ENCODE measurements around the gene FNBP1L.

FNBP1L gene

DNA sequence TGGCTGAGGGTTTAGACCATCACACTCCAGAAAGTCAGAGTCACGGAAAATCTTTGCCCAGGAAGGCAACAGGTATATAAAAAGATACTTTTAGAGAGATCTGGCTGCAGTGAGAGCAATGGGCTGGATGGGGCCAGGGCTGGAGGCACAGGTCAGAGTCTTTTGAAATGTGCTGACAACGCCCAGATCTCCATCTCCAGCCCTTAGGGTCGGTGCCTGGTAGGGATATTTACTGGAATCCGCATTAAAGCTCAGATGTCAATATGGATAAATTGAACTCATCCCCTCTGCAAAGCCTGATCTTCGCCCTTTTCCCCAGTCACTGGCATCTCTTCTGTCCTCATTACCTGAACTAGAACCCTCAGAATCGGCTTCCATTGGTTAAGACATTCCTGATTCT, 151.6 kb downstream of the FNBP1L start:
- no peaks in the 10 kb centered on the region for H3K9me3 ChIP-seq (ENCODE audit: low read length)
- H3K36me3 ChIP-seq (ENCODE audit: insufficient read depth, low read length) = no peaks in the 10 kb centered on the region
- no peaks in the 10 kb centered on the region for H3K4me1 ChIP-seq (ENCODE audit: insufficient read depth, low read length)
- no peaks in the 10 kb centered on the region for H3K27me3 ChIP-seq (ENCODE audit: insufficient read depth, low read length)
- no peak overlapping the region for H2AFZ ChIP-seq (ENCODE audit: low read depth, low read length)
- H3K4me3 ChIP-seq (ENCODE audit: low read length) = no peak overlapping the region

DNA sequence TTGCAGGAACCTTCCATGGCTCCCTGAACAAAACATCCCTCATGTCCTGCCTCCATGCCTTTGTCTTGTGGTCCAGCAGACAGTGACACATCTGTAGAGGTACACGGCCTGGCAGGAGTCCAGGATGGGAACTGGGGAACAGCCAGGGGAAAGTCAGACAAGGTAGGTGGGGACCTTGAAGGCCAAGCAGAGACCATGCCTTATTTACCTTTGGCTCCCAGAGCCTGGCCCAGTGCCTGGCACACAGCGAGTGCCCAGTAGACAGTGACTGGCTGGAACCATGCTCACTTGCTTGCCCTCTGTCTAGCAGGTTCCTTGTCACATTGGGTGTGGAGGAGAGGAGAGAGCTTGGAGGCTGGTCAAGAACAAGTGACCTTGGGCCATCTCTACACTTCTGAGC, 152.7 kb downstream of the FNBP1L start:
- H3K4me1 ChIP-seq (ENCODE audit: insufficient read depth, low read length) = no peaks in the 10 kb centered on the region
- no peak overlapping the region for H2AFZ ChIP-seq (ENCODE audit: low read depth, low read length)
- no peaks in the 10 kb centered on the region for H3K27me3 ChIP-seq (ENCODE audit: insufficient read depth, low read length)
- H3K9me3 ChIP-seq (ENCODE audit: low read length) = no peaks in the 10 kb centered on the region
- no peak overlapping the region for H3K4me3 ChIP-seq (ENCODE audit: low read length)
- no peaks in the 10 kb centered on the region for H3K36me3 ChIP-seq (ENCODE audit: insufficient read depth, low read length)

DNA sequence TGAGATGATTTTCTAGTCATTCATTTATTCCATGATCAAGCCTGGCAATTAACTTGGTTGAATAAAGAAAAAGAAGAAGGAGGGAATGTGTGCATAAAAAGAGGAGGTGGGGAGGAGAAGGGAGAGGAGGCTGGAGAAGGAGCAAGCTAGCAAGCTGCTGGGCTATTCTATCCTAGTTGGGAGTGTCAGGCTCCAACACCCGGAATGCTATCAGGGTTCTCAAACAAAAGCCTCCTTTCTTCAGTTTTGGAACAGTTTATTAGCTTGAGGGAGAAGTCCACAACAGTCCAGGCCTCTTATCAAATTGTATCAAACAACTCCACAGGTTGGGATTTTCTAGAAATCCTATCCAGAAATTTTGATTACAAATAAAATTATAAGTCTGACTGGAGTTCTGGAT, 153.8 kb downstream of the FNBP1L start:
- no peaks in the 10 kb centered on the region for H3K4me1 ChIP-seq (ENCODE audit: insufficient read depth, low read length)
- H3K36me3 ChIP-seq (ENCODE audit: insufficient read depth, low read length) = no peaks in the 10 kb centered on the region
- H3K9me3 ChIP-seq (ENCODE audit: low read length) = no peaks in the 10 kb centered on the region

DNA sequence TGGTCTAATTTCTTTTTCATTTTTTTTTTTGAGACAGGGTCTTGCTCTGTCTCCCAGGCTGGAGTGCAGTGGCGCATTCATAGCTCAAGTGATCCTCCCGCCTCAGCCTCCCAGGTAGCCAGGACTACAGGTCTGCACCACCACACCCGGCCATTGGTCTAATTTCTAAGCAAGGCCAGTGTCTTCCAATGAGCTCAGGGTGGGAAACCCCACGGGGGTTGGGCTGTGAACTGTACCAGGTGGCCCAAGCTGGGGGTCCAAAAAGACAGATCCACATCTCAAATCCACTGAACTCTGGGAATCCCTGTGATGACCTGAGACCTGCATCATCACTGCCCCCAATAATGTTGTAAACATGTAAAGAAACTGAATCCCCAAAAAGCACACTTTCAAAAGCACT, 154.2 kb downstream of the FNBP1L start:
- Histone ChIP-seq H3K27me3 (ENCODE audit: insufficient read depth, low read length) (no peaks in the 10 kb centered on the region), H3K9me3 (ENCODE audit: low read length) (no peaks in the 10 kb centered on the region), H3K36me3 (ENCODE audit: insufficient read depth, low read length) (no peaks in the 10 kb centered on the region), H3K4me3 (ENCODE audit: low read length) (no peak overlapping the region), H3K4me1 (ENCODE audit: insufficient read depth, low read length) (no peaks in the 10 kb centered on the region), H2AFZ (ENCODE audit: low read depth, low read length) (no peak overlapping the region)

More for the DNA sequence above, 153.8 kb downstream of the FNBP1L start:
- Histone ChIP-seq H3K27me3 (ENCODE audit: insufficient read depth, low read length) (no peaks in the 10 kb centered on the region), H3K4me3 (ENCODE audit: low read length) (no peak overlapping the region), H2AFZ (ENCODE audit: low read depth, low read length) (no peak overlapping the region)

DNA sequence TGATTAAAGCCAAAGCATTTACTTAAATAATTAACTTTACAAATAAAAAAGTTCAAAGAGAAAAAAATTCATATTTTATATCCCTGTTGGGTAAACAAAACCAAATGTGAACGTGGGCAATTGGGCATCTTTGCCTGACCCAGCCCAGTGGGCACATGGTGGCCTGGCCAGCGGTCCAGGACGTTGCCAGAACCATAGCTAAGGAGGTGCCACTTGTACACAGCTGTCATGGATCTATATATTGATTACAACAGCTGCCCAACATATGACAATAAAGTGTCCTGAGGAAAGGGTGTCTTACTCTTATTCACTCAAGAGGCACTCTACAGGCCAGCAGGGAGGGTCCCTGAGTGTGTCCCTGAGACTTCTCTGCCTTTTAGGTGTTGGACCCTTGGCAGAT, 155.2 kb downstream of the FNBP1L start:
- no peaks in the 10 kb centered on the region for H3K27me3 ChIP-seq (ENCODE audit: insufficient read depth, low read length)
- no peak overlapping the region for H3K4me3 ChIP-seq (ENCODE audit: low read length)
- no peaks in the 10 kb centered on the region for H3K9me3 ChIP-seq (ENCODE audit: low read length)
- no peaks in the 10 kb centered on the region for H3K36me3 ChIP-seq (ENCODE audit: insufficient read depth, low read length)
- H3K4me1 ChIP-seq (ENCODE audit: insufficient read depth, low read length) = no peaks in the 10 kb centered on the region
- H2AFZ ChIP-seq (ENCODE audit: low read depth, low read length) = no peak overlapping the region

DNA sequence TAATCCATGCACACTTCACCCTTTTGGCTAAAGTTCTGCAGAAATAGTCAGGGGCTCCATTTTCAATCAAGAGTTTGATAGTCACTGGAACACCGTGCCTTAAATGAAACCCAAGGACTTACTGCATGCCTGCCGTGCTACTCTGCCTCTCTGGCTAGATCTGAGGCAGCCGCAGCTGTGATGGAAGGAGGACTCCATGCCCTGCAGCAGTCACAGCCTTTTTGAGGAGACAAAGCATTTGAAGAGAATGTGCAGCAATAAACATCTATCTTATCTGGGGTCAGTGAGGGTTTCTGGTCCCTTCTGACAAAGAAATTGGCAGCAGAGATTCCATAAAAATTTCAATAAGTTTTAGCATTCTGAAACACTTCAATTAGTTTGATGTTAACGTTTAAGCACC, 155.7 kb downstream of the FNBP1L start:
- no peaks in the 10 kb centered on the region for H3K36me3 ChIP-seq (ENCODE audit: insufficient read depth, low read length)
- no peak overlapping the region for H3K4me3 ChIP-seq (ENCODE audit: low read length)
- no peaks in the 10 kb centered on the region for H3K4me1 ChIP-seq (ENCODE audit: insufficient read depth, low read length)
- H3K9me3 ChIP-seq (ENCODE audit: low read length) = no peaks in the 10 kb centered on the region
- no peak overlapping the region for H2AFZ ChIP-seq (ENCODE audit: low read depth, low read length)
- no peaks in the 10 kb centered on the region for H3K27me3 ChIP-seq (ENCODE audit: insufficient read depth, low read length)

All from neuron (in vitro differentiated cells).